Testis (tissue), 3 donors: ENCODE data around the gene AVPR2. TPM values are rescaled to one million over a fixed set of nuclear protein-coding genes. Genes with fewer than 3 reads are reported as not detected.

Source experiments
- DNase-seq: peaks from one replicate; pipeline ENCODE4 v3.0.0-alpha.2; 2019
- H3K27ac ChIP-seq, 2 donors: fragments of 200-600 bp; sonication (generic); one replicate each; pipeline ENCODE4 v1.5.1; 2019
- H3K27me3 ChIP-seq: fragments of 200-600 bp; sonication (generic); one replicate; pipeline ENCODE4 v1.5.1; 2019
- H3K36me3 ChIP-seq: fragments of 200-600 bp; sonication (generic); one replicate; pipeline ENCODE4 v1.5.1; 2017; ENCODE audit warnings: low read depth; ENCODE audit errors: missing control alignments
- H3K4me1 ChIP-seq: fragments of 200-600 bp; sonication (generic); one replicate; pipeline ENCODE4 v1.5.1; 2019
- H3K4me3 ChIP-seq, 2 donors: fragments of 200-600 bp; sonication (generic); one replicate each; pipeline ENCODE4 v1.5.1; 2017 to 2019
- H3K9me3 ChIP-seq: fragments of 200-600 bp; sonication (generic); one replicate; pipeline ENCODE4 v1.5.1; 2017
- CTCF ChIP-seq, 3 experiments: fragments of 450-650 bp in 2 of 3; fragments of 200-600 bp in 1 of 3; sonication (generic) in 1 of 3; IDR thresholded peaks; one replicate each; pipeline ENCODE4 v1.5.1; 2016 to 2019; ENCODE audit warnings: antibody characterized with exemption in 3 of 3, mild to moderate bottlenecking in 2 of 3, moderate library complexity in 1 of 3
- POLR2A ChIP-seq: fragments of 450-650 bp; IDR thresholded peaks from one replicate; pipeline ENCODE4 v1.6.1; 2017; ENCODE audit warnings: antibody characterized with exemption, mild to moderate bottlenecking, moderate library complexity
- WGBS, 2 donors: methylation state at CpG; one replicate each; pipeline ENCODE4 v1.1.5; 2018; 5-methylcytosine and 5-hydroxymethylcytosine counted together
- intact Hi-C: fragments of 100-400 bp; cut with DNase I; formaldehyde crosslinking; loops from one replicate; pipeline ENCODE4 v1.15.1; 2023; ENCODE audit warnings: low total_unique reads
- polyA plus RNA-seq: library from polyadenylated mRNA; stranded (reverse); fragments of 350-450 nt; fragmentation: Illumina TruSeq; extraction: RNeasy Lipid Tissue Mini Kit (QIAGEN cat#74804); gene quantifications from one replicate; pipeline ENCODE4 v1.2.3, GENCODE V29; 2014; ENCODE audit warnings: low read depth, low replicate concordance; ENCODE audit not compliant: insufficient read depth
- total RNA-seq, 2 donors: library from RNA; depleted of rRNA; stranded (reverse); fragments of >200 nt; gene quantifications; one replicate each; pipeline ENCODE4 v1.2.3, GENCODE V29; 2016

Gene AVPR2
- total and polyA plus RNA-seq, 3 donors from 2014 or later: 0.74 to 1.3 (median 1.1) TPM

GRCh38 chrX:153930011-153930910 is 25.8 kb downstream of the AVPR2 start:
- Histone ChIP-seq H3K27me3 (no peaks in the 10 kb centered on the region), H3K27ac (no peak overlapping the region), H3K4me1 (peaks cover 7% of the 10 kb centered on the region), H3K36me3 (no peaks in the 10 kb centered on the region), H3K4me3 (no peak overlapping the region), H3K9me3 (no peaks in the 10 kb centered on the region)
- no peak for DNase-seq
- TF ChIP-seq POLR2A (no peak), CTCF (IDR thresholded peaks at IDR 0.05) (no peak)
- 87 to 90% methylated on average over 15 to 27 of the region's 31 CpGs for WGBS, 2 donors
- intact Hi-C loops: no loop called here

- Histone ChIP-seq H3K4me1 (peaks cover 7% of the 10 kb centered on the region), H3K4me3 (no peak overlapping the region), H3K27ac (no peak overlapping the region), H3K36me3 (no peaks in the 10 kb centered on the region), H3K9me3 (no peaks in the 10 kb centered on the region), H3K27me3 (no peaks in the 10 kb centered on the region)
- DNase-seq: no peak
- intact Hi-C loops: no loop called here
- no peak for TF ChIP-seq CTCF (IDR thresholded peaks at IDR 0.05)
- TF ChIP-seq POLR2A: no peak
- WGBS, 2 donors: 87% methylated on average over 8 of the region's 8 CpGs; no CpG with 5 or more reads in 1 of the 2 donors
Observed at GRCh38 chrX:153931151-153931550, 26.7 kb downstream of the AVPR2 start.

GRCh38 chrX:153931748-153932147 is 27.3 kb downstream of the AVPR2 start:
- Histone ChIP-seq H3K27ac (no peak overlapping the region), H3K27me3 (no peaks in the 10 kb centered on the region), H3K36me3 (no peaks in the 10 kb centered on the region), H3K9me3 (no peaks in the 10 kb centered on the region), H3K4me3 (no peak overlapping the region), H3K4me1 (peaks cover 7% of the 10 kb centered on the region)
- 95 to 100% methylated on average over 2 to 13 of the region's 13 CpGs for WGBS, 2 donors
- DNase-seq: no peak
- TF ChIP-seq POLR2A (no peak), CTCF (IDR thresholded peaks at IDR 0.05) (no peak)
- intact Hi-C loops: no loop called here

GRCh38 chrX:153932220-153932915 is 27.9 kb downstream of the AVPR2 start:
- H3K36me3 ChIP-seq: no peaks in the 10 kb centered on the region
- no peak overlapping the region for H3K27ac ChIP-seq
- H3K4me3 ChIP-seq: no peak overlapping the region
- H3K4me1 ChIP-seq: peaks cover under 1% of the 10 kb centered on the region
- WGBS, 2 donors: 90 to 93% methylated on average over 11 to 13 of the region's 13 CpGs
- TF ChIP-seq CTCF (IDR thresholded peaks at IDR 0.05) (no peak), POLR2A (no peak)
- intact Hi-C loops: no loop called here
- H3K9me3 ChIP-seq: no peaks in the 10 kb centered on the region
- H3K27me3 ChIP-seq: no peaks in the 10 kb centered on the region
- DNase-seq: no peak
